GM12878 (cell line): ENCODE data around the gene TIGAR. TPM values are rescaled to one million over a fixed set of nuclear protein-coding genes. Genes with fewer than 3 reads are reported as not detected.

Source experiments
- ATAC-seq: fragments of 200-7000 bp; cut with Tn5 transposase; 3 replicates; pipeline ENCODE4 v1.9.1; 2020; ENCODE audit warnings: mild to moderate bottlenecking, moderate library complexity
- BruUV-seq: library from RNA; stranded (reverse); fragments of 400-500 nt; replicated peaks from 2 replicates; lab custom pipeline; 2021; lab: Mats Ljungman, UMichigan
- CTCF ChIA-PET: fragments of 300-600 bp; sonication (Branson Sonifier 250); formaldehyde crosslinking; extraction: SDS; loops from one replicate; lab custom pipeline; 2021; ENCODE audit warnings: inconsistent platforms; lab: Yijun Ruan, JAX
- POLR2A ChIA-PET: fragments of 350-600 bp; formaldehyde crosslinking; extraction: SDS; loops from one replicate; lab custom pipeline; 2021; ENCODE audit warnings: inconsistent platforms; lab: Charles Lee
- RAD21 ChIA-PET: fragments of 300-600 bp; sonication (Branson Sonifier 250); formaldehyde crosslinking; loops from one replicate; lab custom pipeline; 2023; ENCODE audit warnings: antibody characterized with exemption; ENCODE audit not compliant: unreplicated experiment; lab: Charles Lee
- SMC1A ChIA-PET: fragments of 300-600 bp; sonication (Branson Sonifier 250); formaldehyde crosslinking; loops from one replicate; lab custom pipeline; 2023; ENCODE audit not compliant: unreplicated experiment, uncharacterized antibody; lab: Charles Lee
- DNase-seq: peaks from one replicate; pipeline ENCODE4 v3.0.0-alpha.2; 2011; ENCODE audit warnings: low read depth, low spot score
- FAIRE-seq: peaks from 3 replicates; lab custom pipeline; 2011; peaks lifted over from hg19 to GRCh38; lab: Jason Lieb, UNC
- H2AFZ ChIP-seq: 2 replicates; pipeline ENCODE4 v1.6.0; 2011; ENCODE audit warnings: low read depth, low read length, control low read depth; ENCODE audit not compliant: control insufficient read depth
- H3K27ac ChIP-seq: 2 replicates; pipeline ENCODE4 v1.5.1; 2011; ENCODE audit warnings: control low read depth; ENCODE audit not compliant: control insufficient read depth, insufficient read depth
- H3K27me3 ChIP-seq, 2 experiments: replicated peaks in 1 of 2; 2 replicates each; pipeline versions ENCODE4 v1.6.0 to v1.6.1; 2011; ENCODE audit warnings: low read length in 1 of 2; ENCODE audit not compliant: control insufficient read depth in 2 of 2, insufficient read depth in 2 of 2
- H3K36me3 ChIP-seq, 2 experiments: 2 replicates each; pipeline ENCODE4 v1.5.1; 2011; ENCODE audit warnings: low read length in 1 of 2; ENCODE audit not compliant: control insufficient read depth in 2 of 2, insufficient read depth in 2 of 2
- H3K4me1 ChIP-seq: 2 replicates; pipeline ENCODE4 v1.6.1; 2011; ENCODE audit warnings: mild to moderate bottlenecking, low read length, moderate library complexity, mixed read lengths; ENCODE audit not compliant: control insufficient read depth, insufficient read depth
- H3K4me2 ChIP-seq: 2 replicates; pipeline ENCODE4 v1.6.0; 2011; ENCODE audit warnings: control low read depth; ENCODE audit not compliant: control insufficient read depth, insufficient read depth
- H3K4me3 ChIP-seq: fragments of 200-600 bp; sonication (generic); 2 replicates; pipeline ENCODE4 v1.5.1; 2016
- H3K79me2 ChIP-seq: 2 replicates; pipeline ENCODE4 v1.6.0; 2011; ENCODE audit warnings: low read length; ENCODE audit not compliant: control insufficient read depth, insufficient read depth
- H3K9ac ChIP-seq: 2 replicates; pipeline ENCODE4 v1.8.0; 2011; ENCODE audit warnings: low read length, control low read depth, mixed read lengths; ENCODE audit not compliant: control insufficient read depth, insufficient read depth
- H3K9me3 ChIP-seq: replicated peaks from 3 replicates; pipeline ENCODE4 v1.5.1; 2011; ENCODE audit warnings: mild to moderate bottlenecking, low read length; ENCODE audit not compliant: control insufficient read depth, insufficient read depth
- H4K20me1 ChIP-seq: 2 replicates; pipeline ENCODE4 v1.6.0; 2011; ENCODE audit not compliant: control insufficient read depth, insufficient read depth
- E4F1 ChIP-seq: fragments of 450-650 bp; IDR thresholded peaks from 2 replicates; pipeline ENCODE4 v1.6.1; 2018; ENCODE audit warnings: borderline replicate concordance, mild to moderate bottlenecking; ENCODE audit not compliant: partially characterized antibody
- FOXK2 ChIP-seq: fragments of 450-650 bp; IDR thresholded peaks from 2 replicates; pipeline ENCODE4 v1.6.1; 2017; ENCODE audit warnings: mild to moderate bottlenecking, moderate library complexity
- HSF1 ChIP-seq: fragments of 150-350 bp; IDR thresholded peaks from 2 replicates; pipeline ENCODE4 v1.6.1; 2014; ENCODE audit warnings: mild to moderate bottlenecking, low read depth, low read length
- NFIC ChIP-seq: IDR thresholded peaks from 2 replicates; pipeline ENCODE4 v1.6.1; 2012; ENCODE audit warnings: low read depth, mild to moderate bottlenecking, inconsistent platforms, low read length, moderate library complexity
- POU2F2 ChIP-seq: IDR thresholded peaks from 3 replicates; pipeline ENCODE4 v1.6.1; 2011; ENCODE audit warnings: low read depth, mild to moderate bottlenecking, low read length, borderline replicate concordance
- RAD21 ChIP-seq: IDR thresholded peaks from 2 replicates; pipeline ENCODE4 v1.6.1; 2011; ENCODE audit warnings: mild to moderate bottlenecking, low read depth, low read length, moderate library complexity; ENCODE audit not compliant: insufficient read depth
- RAD51 ChIP-seq: fragments of 450-650 bp; IDR thresholded peaks from 2 replicates; pipeline ENCODE4 v1.6.1; 2016; ENCODE audit warnings: moderate library complexity, mild to moderate bottlenecking, inconsistent platforms
- RUNX3 ChIP-seq: IDR thresholded peaks from 2 replicates; pipeline ENCODE4 v1.6.1; 2012; ENCODE audit warnings: low read length, inconsistent platforms
- SMAD1 ChIP-seq: fragments of 450-650 bp; IDR thresholded peaks from 2 replicates; pipeline ENCODE4 v1.6.1; 2018; ENCODE audit warnings: mild to moderate bottlenecking, low read depth; ENCODE audit not compliant: partially characterized antibody
- TBL1XR1 ChIP-seq: IDR thresholded peaks from 2 replicates; pipeline ENCODE4 v1.6.1; 2012; ENCODE audit warnings: low read depth, low read length, improper control_type of control experiment
- WGBS: methylation state at CpG from one replicate; pipeline ENCODE4 v1.1.6; 2016; ENCODE audit warnings: low lambda C conversion rate; ENCODE audit not compliant: insufficient replicate concordance, insufficient coverage; ENCODE audit errors: missing lambda C conversion rate; 5-methylcytosine and 5-hydroxymethylcytosine counted together
- in situ Hi-C: fragments of 300-500 bp; cut with MboI; formaldehyde crosslinking; loops from 9 replicates; pipeline ENCODE4 v1.14.3; 2018; ENCODE audit warnings: mixed read lengths
- intact Hi-C: fragments of 100-400 bp; cut with micrococcal nuclease; formaldehyde crosslinking; loops from one replicate; pipeline ENCODE4 v1.14.2; 2022; ENCODE audit not compliant: unreplicated experiment
- polyA plus RNA-seq, 11 experiments: library from polyadenylated mRNA; depleted of rRNA in 4 of 11; unstranded in 6 of 11; stranded (reverse) in 5 of 11; fragments of >200 nt; fragmentation: Nextera tagmentation in 4 of 11; fragmentation: Illumina TruSeq in 1 of 11; extraction: Ambion mirVana in 4 of 11; extraction: Trizol in 1 of 11; gene quantifications; 1 replicate in 1 of 11; 2 replicates in 10 of 11; pipeline versions ENCODE4 v1.2.1 to v1.2.3, GENCODE V29; 2011 to 2016; ENCODE audit warnings: inconsistent platforms in 2 of 11, missing spikeins in 2 of 11, low read depth in 1 of 11
- total RNA-seq, 4 experiments: library from RNA; depleted of rRNA in 3 of 4; stranded (reverse); fragments of >200 nt in 3 of 4; fragmentation: Illumina TruSeq in 1 of 4; extraction: Trizol in 1 of 4; gene quantifications; 2 replicates each; pipeline versions ENCODE4 v1.2.1 to v1.2.3, GENCODE V29; 2013 to 2021
- TF ChIP-seq, protein P1 (sequence below): IDR thresholded peaks from 2 replicates; pipeline ENCODE4 v1.6.1; 2011; ENCODE audit warnings: low read depth, low read length, improper control_type of control experiment, borderline replicate concordance
- TF ChIP-seq, protein P2 (sequence below): IDR thresholded peaks from 2 replicates; pipeline ENCODE4 v1.6.1; 2012; ENCODE audit warnings: low read length, inconsistent platforms

The TIGAR gene
- total and polyA plus RNA-seq, 10 of the 15 experiments (the other 5 are each of a cell fraction or from before 2014, with no cell fraction given), result 7.6 to 45.7 (median 16.5) TPM

- TF ChIP-seq E4F1, result no peak
- TF ChIP-seq, protein P1, sequence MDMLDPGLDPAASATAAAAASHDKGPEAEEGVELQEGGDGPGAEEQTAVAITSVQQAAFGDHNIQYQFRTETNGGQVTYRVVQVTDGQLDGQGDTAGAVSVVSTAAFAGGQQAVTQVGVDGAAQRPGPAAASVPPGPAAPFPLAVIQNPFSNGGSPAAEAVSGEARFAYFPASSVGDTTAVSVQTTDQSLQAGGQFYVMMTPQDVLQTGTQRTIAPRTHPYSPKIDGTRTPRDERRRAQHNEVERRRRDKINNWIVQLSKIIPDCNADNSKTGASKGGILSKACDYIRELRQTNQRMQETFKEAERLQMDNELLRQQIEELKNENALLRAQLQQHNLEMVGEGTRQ, result no peak
Observed at GRCh38 chr12:4311776-4312175, 9.2 kb upstream of the TIGAR start (continued).

GRCh38 chr12:4312251-4312650 is 8.8 kb upstream of the TIGAR start:
- Histone ChIP-seq H3K27ac (no peak overlapping the region), H2AFZ (no peak overlapping the region), H3K9ac (no peak overlapping the region), H3K36me3 (peaks cover 0 to 3% of the 10 kb centered on the region in 2 experiments; a peak in 2 of 4 replicates), H3K4me1 (peaks cover 6% of the 10 kb centered on the region; the same call in 1 of the 2 replicates), H3K4me2 (0 out of 2 replicates have a peak overlapping the region, but pooled peaks have one; percentile 7), H3K79me2 (no peaks in the 10 kb centered on the region), H3K9me3 (no peaks in the 10 kb centered on the region), H4K20me1 (no peaks in the 10 kb centered on the region), H3K4me3 (no peak overlapping the region), H3K27me3 (no peaks in the 10 kb centered on the region)
- ChIA-PET SMC1A (interaction anchor here (0.9 to 1.2 kb wide), 2 partner anchors 14 to 426 kb away, joined by 3 to 4 read pairs; no protein-coding TSS in a partner anchor), CTCF (no interaction called here), RAD21 (no interaction called here), POLR2A (no interaction called here)
- no TSS peak for BruUV-seq
- WGBS, result 82% methylated on average over 2 of the region's 2 CpGs
- DNase-seq (no peak), ATAC-seq (no peak), FAIRE-seq (no peak)
- in situ Hi-C loops (no loop called here), intact Hi-C loops (no loop called here)
- TF ChIP-seq RAD21 (no peak), RAD51 (no peak), SMAD1 (no peak), FOXK2 (no peak), HSF1 (no peak), RUNX3 (peak; percentile 77), POU2F2 (no peak), TBL1XR1 (no peak), NFIC (peak; percentile 37; the same call in 1 of the 2 replicates)
- TF ChIP-seq, protein P2, sequence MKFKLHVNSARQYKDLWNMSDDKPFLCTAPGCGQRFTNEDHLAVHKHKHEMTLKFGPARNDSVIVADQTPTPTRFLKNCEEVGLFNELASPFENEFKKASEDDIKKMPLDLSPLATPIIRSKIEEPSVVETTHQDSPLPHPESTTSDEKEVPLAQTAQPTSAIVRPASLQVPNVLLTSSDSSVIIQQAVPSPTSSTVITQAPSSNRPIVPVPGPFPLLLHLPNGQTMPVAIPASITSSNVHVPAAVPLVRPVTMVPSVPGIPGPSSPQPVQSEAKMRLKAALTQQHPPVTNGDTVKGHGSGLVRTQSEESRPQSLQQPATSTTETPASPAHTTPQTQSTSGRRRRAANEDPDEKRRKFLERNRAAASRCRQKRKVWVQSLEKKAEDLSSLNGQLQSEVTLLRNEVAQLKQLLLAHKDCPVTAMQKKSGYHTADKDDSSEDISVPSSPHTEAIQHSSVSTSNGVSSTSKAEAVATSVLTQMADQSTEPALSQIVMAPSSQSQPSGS, result no peak
